Lower leg skin (tissue), 4 donors: Measurements from ENCODE around the gene TTC33. TPM values are rescaled to one million over a fixed set of nuclear protein-coding genes. Genes with fewer than 3 reads are reported as not detected.

ENCODE experiments used
- DNase-seq, 2 donors: peaks; one replicate each; pipeline ENCODE4 v3.0.0-alpha.2; 2019; ENCODE audit warnings: low spot score in 2 of 2
- H3K4me3 ChIP-seq: fragments of 200-600 bp; sonication (generic); 2 replicates; pipeline ENCODE4 v1.5.1; 2017; ENCODE audit warnings: mild to moderate bottlenecking, low read depth; ENCODE audit not compliant: poor library complexity, severe bottlenecking
- CTCF ChIP-seq, 3 donors: fragments of 450-650 bp; IDR thresholded peaks; one replicate each; pipeline ENCODE4 v1.5.1; 2016; ENCODE audit warnings: antibody characterized with exemption in 3 of 3, mild to moderate bottlenecking in 3 of 3, moderate library complexity in 2 of 3
- POLR2A ChIP-seq, 2 donors: fragments of 450-650 bp; IDR thresholded peaks; one replicate each; pipeline ENCODE4 v1.6.1; 2016 to 2017; ENCODE audit warnings: antibody characterized with exemption in 2 of 2, mild to moderate bottlenecking in 1 of 2, moderate library complexity in 1 of 2
- WGBS, 2 donors: methylation state at CpG; one replicate each; pipeline ENCODE4 v1.1.5; 2018; 5-methylcytosine and 5-hydroxymethylcytosine counted together
- intact Hi-C: fragments of 100-400 bp; cut with DNase I; formaldehyde crosslinking; loops from one replicate; pipeline ENCODE4 v1.15.0; 2023; ENCODE audit warnings: low total_unique reads
- total RNA-seq, 4 donors: library from RNA; depleted of rRNA; stranded (reverse); fragments of >200 nt; gene quantifications; one replicate each; pipeline ENCODE4 v1.1.0, GENCODE V29; 2016

TTC33 gene
- total RNA-seq, 4 donors from 2014 or later, result 8.7 to 13.1 (median 11.0) TPM

DNA sequence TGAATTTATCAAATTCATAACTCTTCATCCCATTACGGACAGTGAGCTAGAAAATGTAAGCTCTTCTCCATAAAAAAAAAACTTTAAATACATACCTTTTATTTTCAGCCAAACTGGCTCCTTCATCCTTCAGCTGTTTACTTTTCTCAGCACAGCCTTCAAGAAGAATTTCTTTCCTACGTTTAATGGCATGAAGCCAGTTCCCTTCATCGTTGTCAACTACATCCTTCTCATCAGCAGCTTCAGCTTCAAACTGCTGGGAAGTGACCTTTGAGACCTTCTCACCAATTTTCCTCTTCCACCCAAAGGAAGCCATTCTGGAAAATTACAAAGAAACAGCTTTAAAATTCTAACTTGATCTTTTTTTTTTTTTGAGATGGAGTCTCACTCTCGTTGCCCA is 9.1 kb downstream of the TTC33 start:
- DNase-seq, result no peak
- WGBS, 2 donors, result 42 to 52% methylated on average over 4 of the region's 4 CpGs
- no peak for TF ChIP-seq POLR2A (IDR thresholded peaks at IDR 0.05)
- no peak for TF ChIP-seq CTCF (IDR thresholded peaks at IDR 0.05)
- intact Hi-C loops, result no loop called here
- H3K4me3 ChIP-seq, result no peak overlapping the region

- DNase-seq, result no peak
- H3K4me3 ChIP-seq, result no peak overlapping the region
- TF ChIP-seq POLR2A (IDR thresholded peaks at IDR 0.05), result no peak
- 82 to 95% methylated on average over 2 of the region's 2 CpGs for WGBS, 2 donors
- intact Hi-C loops, result no loop called here
Measured at GRCh38 chr5:40743771-40744170, 12.0 kb downstream of the TTC33 start.

- TF ChIP-seq CTCF (IDR thresholded peaks at IDR 0.05) (no peak), POLR2A (IDR thresholded peaks at IDR 0.05) (no peak)
- DNase-seq, result no peak
- no peak overlapping the region for H3K4me3 ChIP-seq
- intact Hi-C loops, result no loop called here
Measured at GRCh38 chr5:40738502-40738901, 17.3 kb downstream of the TTC33 start.

GRCh38 chr5:40736103-40736875 is 19.5 kb downstream of the TTC33 start:
- intact Hi-C loops, result no loop called here
- TF ChIP-seq CTCF (IDR thresholded peaks at IDR 0.05), result peak in 1 of 3 donors; percentile 45
- no peak for TF ChIP-seq POLR2A (IDR thresholded peaks at IDR 0.05)
- no peak for DNase-seq
- 7 to 20% methylated on average over 1 of the region's 1 CpG for WGBS, 2 donors
- no peak overlapping the region for H3K4me3 ChIP-seq

DNA sequence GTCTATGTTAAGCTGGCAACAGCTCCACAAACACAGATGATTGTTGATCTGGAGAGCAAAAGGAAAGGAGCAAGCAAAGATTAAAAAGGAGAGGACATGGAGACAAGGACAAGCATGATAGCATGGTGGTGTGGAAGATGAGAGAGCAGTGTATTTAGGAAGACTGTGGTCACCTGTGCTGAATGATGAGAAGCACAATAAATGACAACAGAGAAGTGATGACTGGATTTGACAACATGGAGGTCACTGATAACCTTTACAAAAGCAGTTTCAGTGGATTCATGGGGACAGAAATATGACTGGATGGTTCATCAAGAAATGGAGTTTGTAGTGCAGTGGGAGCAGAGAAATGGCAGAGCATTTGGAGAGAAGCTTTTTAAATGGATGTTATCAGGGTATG is 20.2 kb downstream of the TTC33 start:
- H3K4me3 ChIP-seq, result no peak overlapping the region
- intact Hi-C loops, result no loop called here
- DNase-seq, result no peak
- TF ChIP-seq CTCF (IDR thresholded peaks at IDR 0.05), result no peak
- TF ChIP-seq POLR2A (IDR thresholded peaks at IDR 0.05), result no peak

DNA sequence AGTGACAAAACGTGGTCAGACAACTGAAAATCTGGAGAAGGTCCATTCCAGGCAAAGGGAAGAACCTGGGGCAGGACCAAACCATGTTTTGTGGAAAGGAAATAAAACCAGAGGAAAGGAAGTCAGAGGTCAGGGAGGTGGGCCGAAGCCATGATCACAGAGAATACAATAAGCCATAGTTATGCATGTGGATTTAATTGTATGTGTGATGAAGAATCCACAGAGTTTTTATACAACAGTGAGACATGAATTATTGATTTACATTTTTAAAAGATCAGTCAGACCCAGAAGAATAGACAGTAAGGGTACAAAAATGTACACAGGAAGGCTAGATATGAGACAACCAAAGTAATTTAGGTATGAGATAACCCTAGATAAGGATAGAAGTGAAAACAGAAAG is 20.8 kb downstream of the TTC33 start:
- DNase-seq, result no peak
- H3K4me3 ChIP-seq, result no peak overlapping the region
- no peak for TF ChIP-seq POLR2A (IDR thresholded peaks at IDR 0.05)
- TF ChIP-seq CTCF (IDR thresholded peaks at IDR 0.05), result no peak
- WGBS, 2 donors, result 72 to 86% methylated on average over 2 of the region's 2 CpGs
- intact Hi-C loops, result no loop called here
